BE2C (cell line): ENCODE data around the gene CERCAM.

Experiments
- DNase-seq: peaks from one replicate; pipeline ENCODE4 v3.0.0-alpha.2; 2020
- H3K27me3 ChIP-seq: fragments of 250-450 bp; sonication (Bioruptor Pico); 2 replicates; pipeline ENCODE4 v1.5.1; 2020; ENCODE audit warnings: mild to moderate bottlenecking
- H3K36me3 ChIP-seq: fragments of 250-450 bp; sonication (Bioruptor Pico); 2 replicates; pipeline ENCODE4 v1.5.1; 2020; ENCODE audit warnings: mild to moderate bottlenecking
- H3K4me1 ChIP-seq: fragments of 250-450 bp; sonication (Bioruptor Pico); 2 replicates; pipeline ENCODE4 v1.5.1; 2020
- H3K4me3 ChIP-seq: 2 replicates; pipeline ENCODE4 v1.5.1; 2011; ENCODE audit warnings: low read depth, low read length
- H3K9me3 ChIP-seq: fragments of 250-450 bp; sonication (Bioruptor Pico); 2 replicates; pipeline ENCODE4 v1.5.1; 2020
- TF ChIP-seq, protein P1 (sequence below): IDR thresholded peaks from 2 replicates; pipeline ENCODE4 v1.5.1; 2012; ENCODE audit warnings: mild to moderate bottlenecking, low read depth, low read length

CERCAM gene

DNA sequence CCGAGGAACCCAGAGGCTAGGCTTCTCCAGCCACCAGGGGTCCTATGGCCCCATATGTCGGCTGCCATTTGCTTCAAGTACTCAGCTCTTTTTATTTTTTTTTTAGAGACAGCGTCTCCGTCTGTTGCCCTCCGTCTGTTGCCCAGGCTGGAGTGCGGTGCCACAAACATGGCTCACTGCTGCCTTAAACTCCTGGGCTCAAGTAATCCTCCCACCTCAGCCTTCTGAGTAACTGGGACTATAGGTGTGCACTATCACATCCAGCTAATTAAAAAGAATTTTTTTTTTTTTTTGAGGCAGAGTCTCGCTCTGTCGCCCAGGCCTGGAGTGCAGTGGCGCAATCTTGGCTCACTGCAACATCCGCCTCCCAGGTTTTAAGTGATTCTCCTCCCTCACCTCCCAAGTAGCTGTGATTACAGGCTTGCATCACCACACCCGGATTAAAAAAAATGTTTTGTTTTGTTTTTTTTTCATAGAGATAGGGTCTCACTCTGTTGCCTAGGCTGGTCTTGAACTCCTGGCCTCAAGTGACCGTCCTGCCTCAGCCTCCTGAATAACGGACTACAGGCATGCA lies 8.9 kb downstream of the CERCAM start:
- no peaks in the 10 kb centered on the region for H3K4me1 ChIP-seq
- H3K9me3 ChIP-seq: no peaks in the 10 kb centered on the region
- no peaks in the 10 kb centered on the region for H3K27me3 ChIP-seq
- no peak for DNase-seq
- H3K4me3 ChIP-seq: no peak overlapping the region
- TF ChIP-seq, protein P1, sequence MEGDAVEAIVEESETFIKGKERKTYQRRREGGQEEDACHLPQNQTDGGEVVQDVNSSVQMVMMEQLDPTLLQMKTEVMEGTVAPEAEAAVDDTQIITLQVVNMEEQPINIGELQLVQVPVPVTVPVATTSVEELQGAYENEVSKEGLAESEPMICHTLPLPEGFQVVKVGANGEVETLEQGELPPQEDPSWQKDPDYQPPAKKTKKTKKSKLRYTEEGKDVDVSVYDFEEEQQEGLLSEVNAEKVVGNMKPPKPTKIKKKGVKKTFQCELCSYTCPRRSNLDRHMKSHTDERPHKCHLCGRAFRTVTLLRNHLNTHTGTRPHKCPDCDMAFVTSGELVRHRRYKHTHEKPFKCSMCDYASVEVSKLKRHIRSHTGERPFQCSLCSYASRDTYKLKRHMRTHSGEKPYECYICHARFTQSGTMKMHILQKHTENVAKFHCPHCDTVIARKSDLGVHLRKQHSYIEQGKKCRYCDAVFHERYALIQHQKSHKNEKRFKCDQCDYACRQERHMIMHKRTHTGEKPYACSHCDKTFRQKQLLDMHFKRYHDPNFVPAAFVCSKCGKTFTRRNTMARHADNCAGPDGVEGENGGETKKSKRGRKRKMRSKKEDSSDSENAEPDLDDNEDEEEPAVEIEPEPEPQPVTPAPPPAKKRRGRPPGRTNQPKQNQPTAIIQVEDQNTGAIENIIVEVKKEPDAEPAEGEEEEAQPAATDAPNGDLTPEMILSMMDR: no peak; the same call in 1 of the 2 replicates
- no peaks in the 10 kb centered on the region for H3K36me3 ChIP-seq

DNA sequence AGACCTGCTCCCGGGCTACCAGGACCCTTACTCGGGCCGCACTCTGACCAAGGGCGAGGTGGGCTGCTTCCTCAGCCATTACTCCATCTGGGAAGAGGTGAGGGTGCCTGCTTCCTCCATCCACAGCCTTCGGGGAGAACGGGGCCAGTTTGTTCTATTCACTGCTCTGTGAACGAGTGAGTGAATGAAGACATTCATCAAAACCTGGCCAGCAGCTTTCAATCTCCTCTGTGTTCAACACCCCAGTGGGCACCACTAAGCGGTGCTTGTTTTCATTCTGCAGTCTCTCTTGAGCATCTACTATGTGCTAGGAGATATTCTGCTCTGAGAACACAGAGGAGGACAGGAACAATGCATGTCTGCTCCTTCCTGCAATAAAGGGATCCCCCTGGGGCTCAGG lies 10.6 kb downstream of the CERCAM start:
- H3K27me3 ChIP-seq: no peaks in the 10 kb centered on the region
- no peak for DNase-seq
- no peak overlapping the region for H3K4me3 ChIP-seq
- H3K4me1 ChIP-seq: no peaks in the 10 kb centered on the region
- TF ChIP-seq, protein P1: no peak
- H3K9me3 ChIP-seq: no peaks in the 10 kb centered on the region
- H3K36me3 ChIP-seq: no peaks in the 10 kb centered on the region

GRCh38 chr9:128434340-128434739 lies 13.7 kb downstream of the CERCAM start:
- DNase-seq: no peak
- Histone ChIP-seq H3K9me3 (no peaks in the 10 kb centered on the region), H3K4me3 (no peak overlapping the region), H3K36me3 (no peaks in the 10 kb centered on the region), H3K27me3 (no peaks in the 10 kb centered on the region), H3K4me1 (peaks cover 4% of the 10 kb centered on the region; the same call in 1 of the 2 replicates)
- TF ChIP-seq, protein P1: no peak

- Histone ChIP-seq H3K4me1 (peaks cover 4% of the 10 kb centered on the region; the same call in 1 of the 2 replicates), H3K9me3 (no peaks in the 10 kb centered on the region), H3K27me3 (no peaks in the 10 kb centered on the region), H3K36me3 (no peaks in the 10 kb centered on the region), H3K4me3 (no peak overlapping the region)
- DNase-seq: no peak
- TF ChIP-seq, protein P1: no peak
Measured at GRCh38 chr9:128435611-128436010, 15.0 kb downstream of the CERCAM start.

DNA sequence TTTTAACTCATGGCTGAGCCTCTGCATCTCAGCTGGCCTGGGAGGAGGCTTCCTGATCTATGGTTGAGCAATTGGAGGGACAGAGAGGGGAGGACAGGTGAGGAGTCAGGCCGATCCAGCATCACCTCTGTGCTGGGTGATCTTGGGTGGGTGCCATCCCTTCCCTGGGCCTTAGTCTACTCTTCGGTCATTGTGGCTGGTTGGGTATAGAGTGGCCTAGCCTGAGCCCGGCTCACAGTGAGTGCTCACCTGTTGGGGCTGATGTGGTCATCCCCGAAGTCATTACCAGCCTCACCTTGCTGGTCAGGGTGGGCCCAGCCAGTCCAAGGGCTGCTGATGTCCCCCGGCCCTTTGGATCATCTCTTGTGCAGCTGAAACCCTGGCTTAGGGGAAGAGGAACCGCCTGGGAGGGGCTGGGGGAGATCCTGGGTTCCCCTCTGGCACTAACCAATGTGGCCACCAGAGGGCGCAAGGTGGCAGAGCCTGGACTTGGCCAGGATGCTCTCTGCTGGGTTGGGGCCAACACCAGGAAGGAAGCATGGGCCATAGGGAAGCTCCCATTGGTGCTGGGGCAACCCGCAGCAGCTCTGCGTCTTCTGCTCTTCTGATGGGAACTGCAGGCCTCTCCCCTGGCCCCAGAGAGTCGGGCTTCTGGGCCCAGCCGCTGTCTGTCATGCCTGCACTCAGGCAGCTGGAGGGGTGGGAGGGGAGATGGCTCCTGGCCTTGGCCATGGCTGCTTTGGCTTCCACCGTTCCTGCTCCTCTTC lies 17.9 kb downstream of the CERCAM start:
- no peaks in the 10 kb centered on the region for H3K27me3 ChIP-seq
- H3K9me3 ChIP-seq: no peaks in the 10 kb centered on the region
- TF ChIP-seq, protein P1: peak; percentile 91
- peaks cover 4% of the 10 kb centered on the region; the same call in 1 of the 2 replicates for H3K4me1 ChIP-seq
- no peaks in the 10 kb centered on the region for H3K36me3 ChIP-seq
- peak; percentile 96 for DNase-seq
- H3K4me3 ChIP-seq: no peak overlapping the region

GRCh38 chr9:128439273-128439672 lies 18.6 kb downstream of the CERCAM start:
- TF ChIP-seq, protein P1: no peak
- Histone ChIP-seq H3K27me3 (no peaks in the 10 kb centered on the region), H3K36me3 (no peaks in the 10 kb centered on the region), H3K4me3 (no peak overlapping the region), H3K4me1 (peaks cover 4% of the 10 kb centered on the region; the same call in 1 of the 2 replicates), H3K9me3 (no peaks in the 10 kb centered on the region)
- DNase-seq: no peak
